ENCODE measurements around the gene MPZL1. TPM values are rescaled to one million over a fixed set of nuclear protein-coding genes. Genes with fewer than 3 reads are reported as not detected.

The MPZL1 gene
- total and polyA plus RNA-seq, 12 donors, result 12.8 to 52.5 (median 24.6) TPM

GRCh38 chr1:167710836-167711235, 10.9 kb upstream of the MPZL1 start:
- Histone ChIP-seq H3K4me3 (no peak overlapping the region), H3K4me1 (peaks cover 0 to 35% (median 6%) of the 10 kb centered on the region in 9 donors), H3K27me3 (no peaks in the 10 kb centered on the region), H3K27ac (peak overlapping the region in 1 of 10 donors; percentile 26), H3K36me3 (peaks cover 0 to 13% (median 0%) of the 10 kb centered on the region in 9 donors), H3K9me3 (no peaks in the 10 kb centered on the region)
- intact Hi-C loops (cut with DNase I), result loop anchor here in 3 of 10 donors (10.0 kb wide), 2 partner anchors 224 to 374 kb away; partner anchors contain the start of genes DCAF6 (in 2 of the 3) and MPC2 (in 2 of the 3)
- no peak for ATAC-seq
- no peak for TF ChIP-seq CTCF (IDR thresholded peaks at IDR 0.05)
- 94 to 97% methylated on average over 1 of the region's 1 CpG for WGBS, 2 donors
- DNase-seq, result no peak

- DNase-seq (no peak), ATAC-seq (no peak)
- intact Hi-C loops (cut with DNase I), result loop anchor here in 3 of 10 donors (10.0 kb wide), 2 partner anchors 223 to 373 kb away; partner anchors contain the start of genes DCAF6 (in 2 of the 3) and MPC2 (in 2 of the 3)
- Histone ChIP-seq H3K36me3 (peaks cover 0 to 4% (median 0%) of the 10 kb centered on the region in 9 donors), H3K4me1 (peaks cover 0 to 43% (median 8%) of the 10 kb centered on the region in 9 donors), H3K4me3 (no peak overlapping the region), H3K27ac (peak overlapping the region in 1 of 10 donors; percentile 26), H3K27me3 (no peaks in the 10 kb centered on the region), H3K9me3 (no peaks in the 10 kb centered on the region)
- 76 to 83% methylated on average over 3 of the region's 3 CpGs for WGBS, 2 donors
- no peak for TF ChIP-seq CTCF (IDR thresholded peaks at IDR 0.05)
Observed at GRCh38 chr1:167711797-167712196, 10.0 kb upstream of the MPZL1 start.

GRCh38 chr1:167713330-167714081, 8.3 kb upstream of the MPZL1 start:
- 14 to 21% methylated on average over 31 of the region's 31 CpGs for WGBS, 2 donors

More at GRCh38 chr1:167713330-167714081, 8.3 kb upstream of the MPZL1 start:
- Histone ChIP-seq H3K27ac (peak overlapping the region; percentile 80 to 94 (median 88)), H3K36me3 (no peaks in the 10 kb centered on the region), H3K9me3 (no peaks in the 10 kb centered on the region), H3K27me3 (no peaks in the 10 kb centered on the region), H3K4me3 (peak overlapping the region; percentile 54 to 84 (median 72)), H3K4me1 (peaks cover 0 to 42% (median 8%) of the 10 kb centered on the region in 9 donors)
- ATAC-seq (peak in 2 of 8 donors; percentile 3 to 10), DNase-seq (peak in 1 of 2 donors; percentile 23)
- no peak for TF ChIP-seq CTCF (IDR thresholded peaks at IDR 0.05)
- intact Hi-C loops (cut with DNase I), result loop anchor here in 4 of 10 donors (2.0 to 10.0 kb wide), 3 partner anchors 89 to 371 kb away; partner anchors contain the start of genes DCAF6 (in 2 of the 4) and MPC2 (in 2 of the 4)
